ENCODE results near the gene SPIRE2. TPM values are rescaled to one million over a fixed set of nuclear protein-coding genes. Genes with fewer than 3 reads are reported as not detected.
"Not testable (repeated sequence)": the region's sequence is repeated elsewhere in the genome, so short reads cannot be mapped to it uniquely, and the experiment has no call there.

SPIRE2 gene, protein sequence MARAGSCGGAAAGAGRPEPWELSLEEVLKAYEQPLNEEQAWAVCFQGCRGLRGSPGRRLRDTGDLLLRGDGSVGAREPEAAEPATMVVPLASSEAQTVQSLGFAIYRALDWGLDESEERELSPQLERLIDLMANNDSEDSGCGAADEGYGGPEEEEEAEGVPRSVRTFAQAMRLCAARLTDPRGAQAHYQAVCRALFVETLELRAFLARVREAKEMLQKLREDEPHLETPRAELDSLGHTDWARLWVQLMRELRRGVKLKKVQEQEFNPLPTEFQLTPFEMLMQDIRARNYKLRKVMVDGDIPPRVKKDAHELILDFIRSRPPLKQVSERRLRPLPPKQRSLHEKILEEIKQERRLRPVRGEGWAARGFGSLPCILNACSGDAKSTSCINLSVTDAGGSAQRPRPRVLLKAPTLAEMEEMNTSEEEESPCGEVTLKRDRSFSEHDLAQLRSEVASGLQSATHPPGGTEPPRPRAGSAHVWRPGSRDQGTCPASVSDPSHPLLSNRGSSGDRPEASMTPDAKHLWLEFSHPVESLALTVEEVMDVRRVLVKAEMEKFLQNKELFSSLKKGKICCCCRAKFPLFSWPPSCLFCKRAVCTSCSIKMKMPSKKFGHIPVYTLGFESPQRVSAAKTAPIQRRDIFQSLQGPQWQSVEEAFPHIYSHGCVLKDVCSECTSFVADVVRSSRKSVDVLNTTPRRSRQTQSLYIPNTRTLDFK
- total RNA-seq = 1 to 10 TPM in 3 of 4 donors, under 1 TPM in 1; 0.27 to 3.6 (median 2.0) TPM

DNA sequence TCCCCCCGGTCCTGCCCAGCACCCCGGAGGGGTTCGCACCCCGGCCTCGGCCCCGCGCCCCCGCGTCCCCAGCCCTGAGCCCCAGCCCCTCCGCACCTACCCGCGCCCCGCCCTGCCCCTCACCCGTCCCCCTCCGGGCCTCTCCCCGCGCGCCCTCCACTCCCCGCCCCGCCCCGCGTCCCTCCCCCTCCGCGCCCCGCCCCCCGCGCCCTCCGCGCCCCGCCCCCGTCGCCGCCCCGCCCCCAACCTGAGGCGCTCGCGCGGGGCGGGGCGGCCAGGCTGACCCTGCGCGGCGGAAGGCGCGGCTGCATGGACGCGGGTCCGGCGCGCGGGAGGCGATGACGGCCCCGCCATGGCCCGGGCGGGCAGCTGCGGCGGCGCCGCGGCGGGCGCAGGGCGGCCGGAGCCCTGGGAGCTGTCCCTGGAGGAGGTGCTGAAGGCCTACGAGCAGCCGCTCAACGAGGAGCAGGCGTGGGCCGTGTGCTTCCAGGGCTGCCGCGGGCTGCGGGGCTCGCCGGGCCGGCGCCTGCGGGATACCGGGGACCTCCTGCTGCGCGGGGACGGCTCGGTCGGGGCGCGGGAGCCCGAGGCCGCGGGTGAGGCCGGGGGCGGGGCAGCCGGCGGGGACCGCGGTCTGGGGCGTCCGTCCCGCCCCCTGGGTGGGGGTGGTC, at the start of gene SPIRE2:
TSS of gene SPIRE2 (plus strand) at position 277 of the 671 bp plus-strand sequence. CDS start at position 353, 76 bp downstream.
- Histone ChIP-seq H3K9me3 (no peaks in the 10 kb centered on the region), H3K27me3 (no peaks in the 10 kb centered on the region), H3K4me1 (peaks cover 0 to 22% (median 8%) of the 10 kb centered on the region in 3 donors), H3K4me3 (peak within 1 kb of the TSS; percentile 45 to 63), H3K36me3 (no peaks in the 10 kb centered on the region), H3K27ac (peak within 1 kb of the TSS; percentile 3 to 95 (median 82))
- WGBS, 2 donors (ENCODE audit: low coverage in 1 of 2) = no CpG with 5 or more reads among the region's 98 CpGs
- TF ChIP-seq EP300 (IDR thresholded peaks at IDR 0.05) (no peak), POLR2A (IDR thresholded peaks at IDR 0.05) (no peak), POLR2AphosphoS5 (IDR thresholded peaks at IDR 0.05) (no peak)
- TF ChIP-seq, protein P1, sequence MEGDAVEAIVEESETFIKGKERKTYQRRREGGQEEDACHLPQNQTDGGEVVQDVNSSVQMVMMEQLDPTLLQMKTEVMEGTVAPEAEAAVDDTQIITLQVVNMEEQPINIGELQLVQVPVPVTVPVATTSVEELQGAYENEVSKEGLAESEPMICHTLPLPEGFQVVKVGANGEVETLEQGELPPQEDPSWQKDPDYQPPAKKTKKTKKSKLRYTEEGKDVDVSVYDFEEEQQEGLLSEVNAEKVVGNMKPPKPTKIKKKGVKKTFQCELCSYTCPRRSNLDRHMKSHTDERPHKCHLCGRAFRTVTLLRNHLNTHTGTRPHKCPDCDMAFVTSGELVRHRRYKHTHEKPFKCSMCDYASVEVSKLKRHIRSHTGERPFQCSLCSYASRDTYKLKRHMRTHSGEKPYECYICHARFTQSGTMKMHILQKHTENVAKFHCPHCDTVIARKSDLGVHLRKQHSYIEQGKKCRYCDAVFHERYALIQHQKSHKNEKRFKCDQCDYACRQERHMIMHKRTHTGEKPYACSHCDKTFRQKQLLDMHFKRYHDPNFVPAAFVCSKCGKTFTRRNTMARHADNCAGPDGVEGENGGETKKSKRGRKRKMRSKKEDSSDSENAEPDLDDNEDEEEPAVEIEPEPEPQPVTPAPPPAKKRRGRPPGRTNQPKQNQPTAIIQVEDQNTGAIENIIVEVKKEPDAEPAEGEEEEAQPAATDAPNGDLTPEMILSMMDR (IDR thresholded peaks at IDR 0.05) = no peak
- ATAC-seq = peak; percentile 93

DNA sequence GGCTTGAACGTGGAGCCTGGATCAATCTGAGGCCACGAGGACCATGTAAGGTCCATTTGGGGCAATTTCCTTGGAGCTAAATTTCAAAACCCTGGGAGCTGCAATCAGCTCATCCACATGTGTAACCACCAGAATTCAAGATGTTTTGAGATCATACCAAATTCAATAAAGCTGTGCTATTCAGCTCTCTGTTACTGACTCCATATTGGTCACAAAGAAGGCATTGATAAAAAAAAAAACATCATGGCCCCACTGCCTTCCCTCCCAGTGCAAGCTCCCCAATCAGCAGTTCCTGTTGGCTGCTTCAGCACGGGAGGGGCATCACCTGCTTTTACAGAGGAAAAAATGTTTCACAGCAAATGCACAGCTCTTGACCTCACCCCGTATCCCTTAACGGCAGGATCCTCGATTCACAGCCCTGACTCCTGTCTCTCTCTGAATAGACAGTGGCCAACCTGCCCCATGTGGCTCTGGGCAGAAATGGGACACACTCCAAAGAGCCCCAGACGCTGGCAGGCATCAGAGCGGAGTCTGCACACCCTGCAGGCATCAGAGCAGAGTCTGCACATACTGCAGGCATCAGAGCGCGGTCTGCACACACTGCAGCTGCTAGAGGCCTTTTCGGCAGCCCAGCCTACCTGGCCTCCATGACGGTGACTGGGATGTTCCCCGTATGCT, 48.9 kb upstream of the SPIRE2 start:
- Histone ChIP-seq H3K27me3 (no peaks in the 10 kb centered on the region), H3K9me3 (no peaks in the 10 kb centered on the region), H3K27ac (no peak overlapping the region), H3K36me3 (no peaks in the 10 kb centered on the region), H3K4me3 (no peak overlapping the region), H3K4me1 (no peaks in the 10 kb centered on the region)
- TF ChIP-seq POLR2A (IDR thresholded peaks at IDR 0.05) (no peak), EP300 (IDR thresholded peaks at IDR 0.05) (no peak), POLR2AphosphoS5 (IDR thresholded peaks at IDR 0.05) (no peak)
- TF ChIP-seq, protein P1 (IDR thresholded peaks at IDR 0.05) = no peak
- ATAC-seq = no peak
- WGBS, 2 donors (ENCODE audit: low coverage in 1 of 2) = 85 to 88% methylated on average over 4 to 6 of the region's 13 CpGs

DNA sequence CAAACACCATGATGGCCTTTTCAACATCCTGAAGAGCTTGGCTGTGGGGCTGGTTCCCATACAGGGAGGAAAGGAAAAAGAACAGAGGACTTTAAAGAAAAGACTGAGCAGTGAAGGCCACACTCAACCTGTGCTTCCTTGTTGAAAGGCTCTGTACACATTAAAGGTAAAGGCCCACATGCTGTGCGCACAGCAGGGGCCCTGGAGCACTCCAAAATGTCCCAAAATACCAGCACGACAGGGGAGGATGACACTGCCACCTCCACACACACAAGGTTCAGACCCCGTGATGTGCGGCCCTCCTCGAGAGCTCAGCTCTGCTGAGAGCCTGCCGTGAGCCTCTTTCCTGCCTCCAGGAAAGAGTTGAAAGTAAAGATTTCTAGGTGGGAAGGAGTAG, 48.4 kb upstream of the SPIRE2 start:
- H3K9me3 ChIP-seq = no peaks in the 10 kb centered on the region
- WGBS, 2 donors (ENCODE audit: low coverage in 1 of 2) = 93 to 94% methylated on average over 3 to 6 of the region's 6 CpGs
- H3K4me3 ChIP-seq = no peak overlapping the region
- no peaks in the 10 kb centered on the region for H3K27me3 ChIP-seq
- H3K4me1 ChIP-seq = no peaks in the 10 kb centered on the region
- no peaks in the 10 kb centered on the region for H3K36me3 ChIP-seq
- no peak overlapping the region for H3K27ac ChIP-seq
- no peak for ATAC-seq
- TF ChIP-seq POLR2A (IDR thresholded peaks at IDR 0.05) (no peak), POLR2AphosphoS5 (IDR thresholded peaks at IDR 0.05) (no peak), EP300 (IDR thresholded peaks at IDR 0.05) (no peak)
- TF ChIP-seq, protein P1 (IDR thresholded peaks at IDR 0.05) = no peak

DNA sequence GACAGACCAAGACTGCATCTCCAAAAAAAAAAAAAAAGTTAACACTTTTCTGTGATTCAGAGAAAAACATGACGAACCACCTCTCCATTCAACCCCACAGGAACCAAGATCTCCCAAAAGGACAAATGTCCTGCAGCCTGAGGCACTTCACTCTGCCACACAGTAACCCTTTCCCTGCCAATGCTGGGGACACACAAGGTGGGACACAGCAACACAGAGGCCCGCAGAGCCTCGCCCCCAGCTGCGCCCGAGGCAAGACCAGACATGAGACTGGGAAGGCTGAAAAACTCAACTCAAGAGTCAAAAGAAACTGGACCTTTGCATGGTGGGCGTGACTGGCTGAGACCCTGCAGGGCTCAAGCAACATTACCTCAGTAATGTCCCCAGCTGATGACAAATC, 45.8 kb upstream of the SPIRE2 start:
- Histone ChIP-seq H3K4me1 (no peaks in the 10 kb centered on the region), H3K27me3 (no peaks in the 10 kb centered on the region), H3K27ac (no peak overlapping the region), H3K4me3 (no peak overlapping the region), H3K9me3 (no peaks in the 10 kb centered on the region), H3K36me3 (no peaks in the 10 kb centered on the region)
- ATAC-seq = no peak
- TF ChIP-seq POLR2A (IDR thresholded peaks at IDR 0.05) (no peak), EP300 (IDR thresholded peaks at IDR 0.05) (no peak), POLR2AphosphoS5 (IDR thresholded peaks at IDR 0.05) (no peak)
- TF ChIP-seq, protein P1 (IDR thresholded peaks at IDR 0.05) = no peak
- 50 to 94% methylated on average over 1 to 4 of the region's 6 CpGs for WGBS, 2 donors (ENCODE audit: low coverage in 1 of 2)

DNA sequence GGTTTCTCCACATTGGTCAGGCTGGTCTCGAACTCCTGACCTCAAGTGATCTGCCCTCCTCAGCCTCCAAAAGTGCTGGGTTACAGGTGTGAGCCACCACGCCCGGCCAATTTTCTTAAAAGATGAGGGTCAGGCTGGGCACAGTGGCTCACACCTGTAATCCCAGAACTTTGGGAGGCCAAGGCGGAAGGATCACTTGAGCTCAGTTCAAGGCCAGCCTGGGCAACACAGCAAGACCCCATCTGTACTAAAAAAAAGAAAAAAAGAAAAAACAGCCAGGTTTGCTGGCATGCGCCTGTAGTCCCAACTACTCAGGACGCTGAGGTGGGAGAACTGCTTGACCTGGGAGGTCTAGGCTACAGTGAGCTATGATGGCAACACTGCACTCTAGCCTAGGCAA, 44.3 kb upstream of the SPIRE2 start:
- not testable (repeated sequence) for ATAC-seq, H3K27ac ChIP-seq, H3K27me3 ChIP-seq, H3K36me3 ChIP-seq, H3K4me1 ChIP-seq, H3K4me3 ChIP-seq, H3K9me3 ChIP-seq
- WGBS, 2 donors (ENCODE audit: low coverage in 1 of 2) = 100% methylated on average over 2 of the region's 6 CpGs; no CpG with 5 or more reads in 1 of the 2 donors

Measured in gastroesophageal sphincter (tissue), 4 donors.